Breast epithelium (tissue), 4 donors: ENCODE results near the gene DNASE1L2. TPM values are rescaled to one million over a fixed set of nuclear protein-coding genes. Genes with fewer than 3 reads are reported as not detected.

Experiments
- DNase-seq, 2 donors: peaks; one replicate each; pipeline ENCODE4 v3.0.0-alpha.2; 2019; ENCODE audit warnings: low spot score in 2 of 2
- H3K27ac ChIP-seq, 2 donors: fragments of 200-600 bp; sonication (generic) in 1 of 2; one replicate each; pipeline ENCODE4 v1.5.1; 2016 to 2019; ENCODE audit warnings: mild to moderate bottlenecking in 1 of 2
- H3K27me3 ChIP-seq, 2 donors: fragments of 200-600 bp; sonication (generic) in 1 of 2; one replicate each; pipeline versions ENCODE4 v1.5.1 to v1.6.0; 2017 to 2019; ENCODE audit warnings: control low read depth in 1 of 2, mild to moderate bottlenecking in 1 of 2
- H3K36me3 ChIP-seq: fragments of 200-600 bp; one replicate; pipeline ENCODE4 v1.5.1; 2019
- H3K4me1 ChIP-seq, 2 donors: fragments of 200-600 bp; sonication (generic); one replicate each; pipeline ENCODE4 v1.5.1; 2016 to 2019; ENCODE audit warnings: control low read depth in 1 of 2
- H3K4me3 ChIP-seq, 3 donors: fragments of 200-600 bp; sonication (generic); 1 replicate in 2 of 3; 2 replicates in 1 of 3; pipeline ENCODE4 v1.5.1; 2016 to 2019; ENCODE audit warnings: mild to moderate bottlenecking in 3 of 3, moderate library complexity in 2 of 3
- H3K9me3 ChIP-seq, 2 donors: fragments of 200-600 bp; sonication (generic) in 1 of 2; one replicate each; pipeline ENCODE4 v1.5.1; 2016 to 2019; ENCODE audit warnings: control low read depth in 1 of 2
- POLR2A ChIP-seq: fragments of 450-650 bp; IDR thresholded peaks from one replicate; pipeline ENCODE4 v1.6.1; 2016; ENCODE audit warnings: antibody characterized with exemption, mild to moderate bottlenecking, moderate library complexity
- POLR2AphosphoS5 ChIP-seq, 3 donors: sonication (generic); formaldehyde crosslinking; IDR thresholded peaks; one replicate each; pipeline ENCODE4 v1.6.1; 2017; ENCODE audit warnings: antibody characterized with exemption in 3 of 3
- intact Hi-C: fragments of 100-400 bp; cut with DNase I; formaldehyde crosslinking; loops from one replicate; pipeline ENCODE4 v1.15.1; 2023; ENCODE audit warnings: low total_unique reads
- total RNA-seq, 3 donors: library from RNA; depleted of rRNA; stranded (reverse); fragments of >200 nt; gene quantifications; one replicate each; pipeline ENCODE4 v1.1.0, GENCODE V29; 2016
- TF ChIP-seq, protein P1 (sequence below), 3 donors: fragments of 450-650 bp; IDR thresholded peaks; one replicate each; pipeline ENCODE4 v1.5.1; 2016 to 2017; ENCODE audit warnings: antibody characterized with exemption in 3 of 3, mild to moderate bottlenecking in 3 of 3, moderate library complexity in 3 of 3

The DNASE1L2 gene
- total RNA-seq, 3 donors from 2014 or later, result 0.59 to 0.66 TPM; not detected in 1

DNA sequence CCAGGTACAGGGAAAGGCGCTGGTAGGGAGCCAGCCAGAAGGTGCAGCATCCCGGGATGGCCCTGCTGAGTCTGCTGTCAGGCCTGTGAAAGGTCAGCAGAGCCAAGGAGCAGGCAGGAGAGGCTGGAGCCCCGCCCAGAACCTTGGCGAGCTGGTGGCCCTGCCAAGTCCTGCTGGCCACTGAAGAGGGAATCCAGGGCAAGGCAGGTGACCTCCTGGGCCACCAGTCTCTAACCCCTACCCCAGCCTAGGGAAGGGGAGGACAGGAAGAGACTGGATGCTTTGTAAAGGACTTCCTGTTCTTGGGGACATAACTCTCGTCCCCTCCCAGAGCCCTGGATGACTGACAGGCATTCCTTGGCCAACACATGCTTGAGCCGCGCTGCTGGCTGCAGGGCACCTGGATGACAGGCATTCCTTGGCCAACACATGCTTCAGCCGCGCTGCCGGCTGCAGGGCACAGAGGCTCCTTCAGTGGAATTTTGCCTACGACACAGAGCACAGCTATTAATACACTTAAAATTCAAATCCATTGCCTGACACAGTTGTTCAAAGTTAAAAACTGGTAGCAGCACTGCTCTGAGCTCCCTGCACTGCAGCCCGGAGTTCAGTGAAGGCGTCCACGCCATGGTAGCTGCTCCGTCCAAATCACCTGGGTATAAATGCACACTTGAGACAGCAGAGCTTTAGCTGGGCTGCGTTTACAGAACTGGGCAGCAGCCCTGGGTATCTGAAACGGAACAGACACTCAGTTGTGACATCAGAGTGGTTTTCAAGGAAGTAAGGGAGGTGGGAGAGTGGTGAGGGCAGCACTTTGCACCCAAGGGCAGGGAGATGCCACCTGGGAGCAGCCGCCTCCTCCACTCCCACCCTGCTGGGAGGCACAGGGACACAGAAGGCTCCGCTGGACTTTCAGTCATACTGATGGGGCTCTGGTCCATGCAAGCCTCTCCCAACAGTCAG lies 23.6 kb upstream of the DNASE1L2 start:
- DNase-seq, result peak; percentile 85
- no peak for TF ChIP-seq POLR2A
- TF ChIP-seq POLR2AphosphoS5 (IDR thresholded peaks at IDR 0.05), result peak in 1 of 3 donors; percentile 39
- H3K9me3 ChIP-seq, result no peaks in the 10 kb centered on the region
- intact Hi-C loops, result no loop called here
- H3K36me3 ChIP-seq, result no peaks in the 10 kb centered on the region
- peak overlapping the region; percentile 68 to 70 for H3K27ac ChIP-seq
- peaks cover 10 to 26% of the 10 kb centered on the region in 2 donors for H3K4me1 ChIP-seq
- no peaks in the 10 kb centered on the region for H3K27me3 ChIP-seq
- peak overlapping the region in 2 of 3 donors; percentile 86 for H3K4me3 ChIP-seq

GRCh38 chr16:2213817-2214718 lies 22.2 kb upstream of the DNASE1L2 start:
- DNase-seq, result no peak
- Histone ChIP-seq H3K4me3 (peak overlapping the region; percentile 76 to 86 (median 86)), H3K27me3 (no peaks in the 10 kb centered on the region), H3K9me3 (no peaks in the 10 kb centered on the region), H3K27ac (peak overlapping the region; percentile 52 to 76), H3K36me3 (no peaks in the 10 kb centered on the region), H3K4me1 (peaks cover 10 to 26% of the 10 kb centered on the region in 2 donors)
- intact Hi-C loops, result no loop called here
- TF ChIP-seq POLR2A (no peak), POLR2AphosphoS5 (IDR thresholded peaks at IDR 0.05) (no peak)
- TF ChIP-seq, protein P1, sequence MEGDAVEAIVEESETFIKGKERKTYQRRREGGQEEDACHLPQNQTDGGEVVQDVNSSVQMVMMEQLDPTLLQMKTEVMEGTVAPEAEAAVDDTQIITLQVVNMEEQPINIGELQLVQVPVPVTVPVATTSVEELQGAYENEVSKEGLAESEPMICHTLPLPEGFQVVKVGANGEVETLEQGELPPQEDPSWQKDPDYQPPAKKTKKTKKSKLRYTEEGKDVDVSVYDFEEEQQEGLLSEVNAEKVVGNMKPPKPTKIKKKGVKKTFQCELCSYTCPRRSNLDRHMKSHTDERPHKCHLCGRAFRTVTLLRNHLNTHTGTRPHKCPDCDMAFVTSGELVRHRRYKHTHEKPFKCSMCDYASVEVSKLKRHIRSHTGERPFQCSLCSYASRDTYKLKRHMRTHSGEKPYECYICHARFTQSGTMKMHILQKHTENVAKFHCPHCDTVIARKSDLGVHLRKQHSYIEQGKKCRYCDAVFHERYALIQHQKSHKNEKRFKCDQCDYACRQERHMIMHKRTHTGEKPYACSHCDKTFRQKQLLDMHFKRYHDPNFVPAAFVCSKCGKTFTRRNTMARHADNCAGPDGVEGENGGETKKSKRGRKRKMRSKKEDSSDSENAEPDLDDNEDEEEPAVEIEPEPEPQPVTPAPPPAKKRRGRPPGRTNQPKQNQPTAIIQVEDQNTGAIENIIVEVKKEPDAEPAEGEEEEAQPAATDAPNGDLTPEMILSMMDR (IDR thresholded peaks at IDR 0.05), result no peak

DNA sequence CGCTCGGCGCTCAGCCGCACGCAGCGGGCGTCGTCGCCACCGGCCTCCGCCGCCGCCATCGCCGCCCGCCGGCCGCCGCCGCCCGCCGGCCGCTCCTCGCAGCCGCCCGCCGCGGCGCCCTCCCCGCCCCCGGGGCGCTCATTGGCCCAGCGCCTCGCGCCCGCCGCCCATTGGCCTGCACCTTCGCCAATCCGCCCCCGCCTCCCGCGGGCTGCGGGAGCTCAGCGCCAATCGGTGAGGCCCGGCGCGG lies 21.6 kb upstream of the DNASE1L2 start, which contains the start of gene PGP:
TSS of gene PGP (minus strand) at position 122 of the 250 bp plus-strand sequence. CDS start at position 59, 63 bp downstream.
- Histone ChIP-seq H3K27ac (peak within 1 kb of the TSS; percentile 91 to 95), H3K27me3 (no peaks in the 10 kb centered on the region), H3K4me1 (peaks cover 10 to 26% of the 10 kb centered on the region in 2 donors), H3K4me3 (peak within 1 kb of the TSS; percentile 76 to 86 (median 86)), H3K9me3 (no peaks in the 10 kb centered on the region), H3K36me3 (no peaks in the 10 kb centered on the region)
- TF ChIP-seq, protein P1 (IDR thresholded peaks at IDR 0.05), result peak in 1 of 3 donors; percentile 61
- no peak for TF ChIP-seq POLR2AphosphoS5 (IDR thresholded peaks at IDR 0.05)
- DNase-seq, result no peak
- intact Hi-C loops, result no loop called here

DNA sequence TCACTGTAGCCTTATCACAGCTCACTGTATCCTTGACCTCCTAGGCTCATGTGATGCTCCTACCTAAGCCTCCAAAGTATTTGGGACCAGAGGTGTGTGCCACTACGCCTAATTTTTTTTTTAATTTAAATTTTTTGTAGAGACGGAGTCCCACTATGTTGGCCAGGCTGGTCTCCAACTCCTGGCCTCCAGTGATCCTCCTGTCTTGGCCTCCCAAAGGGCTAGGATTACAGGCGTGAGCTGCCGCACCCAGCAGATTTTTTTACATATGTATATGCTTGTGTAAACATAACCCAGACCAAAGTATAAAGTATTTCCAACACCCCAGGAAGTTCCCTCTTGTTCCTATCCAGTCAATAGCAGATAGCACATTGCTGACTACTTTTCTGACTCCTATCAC lies 19.9 kb upstream of the DNASE1L2 start:
- Histone ChIP-seq H3K4me1 (peaks cover 10 to 26% of the 10 kb centered on the region in 2 donors), H3K36me3 (no peaks in the 10 kb centered on the region), H3K9me3 (no peaks in the 10 kb centered on the region), H3K27me3 (no peaks in the 10 kb centered on the region), H3K4me3 (no peak overlapping the region), H3K27ac (no peak overlapping the region)
- TF ChIP-seq POLR2AphosphoS5 (IDR thresholded peaks at IDR 0.05) (no peak), POLR2A (no peak)
- TF ChIP-seq, protein P1 (IDR thresholded peaks at IDR 0.05), result no peak
- DNase-seq, result no peak
- intact Hi-C loops, result no loop called here

DNA sequence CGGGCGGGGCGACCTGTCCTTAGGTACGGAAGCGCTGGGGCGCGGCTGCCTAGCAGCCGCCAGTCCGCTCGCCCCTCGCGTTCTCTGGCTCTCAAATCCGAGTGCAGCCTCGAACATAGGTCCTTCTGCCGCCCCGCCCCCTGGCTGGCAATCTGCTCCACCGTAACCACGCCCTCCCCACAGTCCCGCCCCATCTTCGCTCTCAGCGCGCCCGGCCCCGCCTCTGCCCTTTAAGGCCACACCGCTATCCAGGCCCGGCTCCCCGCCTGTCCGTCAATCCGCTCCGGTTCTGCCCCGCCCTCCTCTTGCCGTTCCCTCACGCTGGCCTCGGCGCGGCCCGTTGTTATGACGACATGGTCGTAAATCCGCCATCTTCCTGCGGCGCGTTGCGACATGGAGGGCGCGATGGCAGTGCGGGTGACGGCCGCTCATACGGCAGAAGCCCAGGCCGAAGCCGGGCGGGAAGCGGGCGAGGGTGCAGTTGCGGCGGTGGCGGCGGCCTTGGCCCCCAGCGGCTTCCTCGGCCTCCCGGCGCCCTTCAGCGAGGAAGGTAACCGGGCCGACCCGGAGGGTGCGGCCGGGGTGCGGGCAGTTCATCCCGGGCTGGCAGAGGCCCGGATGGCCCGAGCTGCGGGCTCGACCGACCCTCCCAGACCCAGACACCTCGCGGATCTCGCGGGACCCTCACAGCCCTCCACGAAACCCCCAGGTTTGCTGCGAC lies 12.9 kb upstream of the DNASE1L2 start, which contains the start of gene E4F1:
TSS of gene E4F1 (plus strand) at position 371 of the 721 bp plus-strand sequence. CDS start at position 394, 23 bp downstream.
- Histone ChIP-seq H3K4me1 (peaks cover 4 to 12% of the 10 kb centered on the region in 2 donors), H3K4me3 (peak within 1 kb of the TSS; percentile 80 to 96 (median 86)), H3K27ac (peak within 1 kb of the TSS; percentile 86 to 87), H3K9me3 (no peaks in the 10 kb centered on the region), H3K27me3 (no peaks in the 10 kb centered on the region), H3K36me3 (no peaks in the 10 kb centered on the region)
- intact Hi-C loops, result no loop called here
- peak; percentile 99 to 100 for DNase-seq
- TF ChIP-seq POLR2A (peak; percentile 91), POLR2AphosphoS5 (IDR thresholded peaks at IDR 0.05) (peak; percentile 93 to 99 (median 96))
- TF ChIP-seq, protein P1 (IDR thresholded peaks at IDR 0.05), result no peak
